GM19240 (cell line): ENCODE data around the gene IRF2.
"Not testable (repeated sequence)": the region's sequence is repeated elsewhere in the genome, so short reads cannot be mapped to it uniquely, and the experiment has no call there.

ENCODE experiments used
- DNase-seq: peaks from one replicate; pipeline ENCODE4 v3.0.0; 2011; ENCODE audit warnings: low spot score; ENCODE audit not compliant: insufficient read length

The IRF2 gene

DNA sequence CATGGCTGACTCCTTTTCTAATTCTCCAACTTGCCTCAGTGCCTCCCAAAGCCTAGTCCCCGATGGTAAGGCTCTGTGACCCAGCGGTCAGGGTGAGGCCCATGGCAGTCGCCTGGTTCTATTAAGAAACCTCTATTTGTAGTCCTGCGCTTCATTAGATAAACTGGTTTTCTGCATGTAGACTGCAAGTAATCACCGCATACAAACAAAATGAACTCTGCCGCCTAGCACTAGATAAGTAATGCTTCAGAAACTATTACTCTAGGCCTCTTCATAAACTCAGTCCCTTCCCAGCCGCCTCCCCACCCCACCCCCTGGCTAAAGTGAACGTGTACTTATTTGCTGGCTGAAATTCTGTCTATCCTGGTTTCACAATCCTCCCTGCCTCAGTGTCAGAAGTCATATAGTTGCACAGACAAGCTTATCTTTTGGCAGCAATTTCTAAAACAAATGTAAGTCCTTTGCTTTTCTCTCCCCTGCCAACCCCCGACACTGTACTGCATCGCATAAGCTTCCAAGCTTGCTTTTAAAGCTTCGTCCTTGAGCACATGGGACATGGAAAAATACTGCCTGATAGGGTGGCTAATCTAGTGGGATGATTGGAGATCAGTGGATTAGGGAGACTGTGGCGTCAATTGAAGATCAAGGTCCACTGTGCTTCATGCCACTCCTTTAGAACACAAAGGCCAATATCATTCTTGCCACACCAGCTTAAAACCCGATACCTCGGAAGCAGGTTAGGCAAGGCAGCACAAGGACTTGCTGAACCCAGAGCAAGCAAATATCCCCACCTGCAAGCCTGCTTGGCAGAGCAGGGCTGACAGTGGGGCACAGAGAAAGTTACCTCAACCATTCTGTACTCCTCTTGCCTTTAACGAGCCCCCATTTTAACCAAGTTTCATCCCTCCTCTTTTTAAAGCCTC lies 125.8 kb downstream of the IRF2 start:
- no peak for DNase-seq

DNA sequence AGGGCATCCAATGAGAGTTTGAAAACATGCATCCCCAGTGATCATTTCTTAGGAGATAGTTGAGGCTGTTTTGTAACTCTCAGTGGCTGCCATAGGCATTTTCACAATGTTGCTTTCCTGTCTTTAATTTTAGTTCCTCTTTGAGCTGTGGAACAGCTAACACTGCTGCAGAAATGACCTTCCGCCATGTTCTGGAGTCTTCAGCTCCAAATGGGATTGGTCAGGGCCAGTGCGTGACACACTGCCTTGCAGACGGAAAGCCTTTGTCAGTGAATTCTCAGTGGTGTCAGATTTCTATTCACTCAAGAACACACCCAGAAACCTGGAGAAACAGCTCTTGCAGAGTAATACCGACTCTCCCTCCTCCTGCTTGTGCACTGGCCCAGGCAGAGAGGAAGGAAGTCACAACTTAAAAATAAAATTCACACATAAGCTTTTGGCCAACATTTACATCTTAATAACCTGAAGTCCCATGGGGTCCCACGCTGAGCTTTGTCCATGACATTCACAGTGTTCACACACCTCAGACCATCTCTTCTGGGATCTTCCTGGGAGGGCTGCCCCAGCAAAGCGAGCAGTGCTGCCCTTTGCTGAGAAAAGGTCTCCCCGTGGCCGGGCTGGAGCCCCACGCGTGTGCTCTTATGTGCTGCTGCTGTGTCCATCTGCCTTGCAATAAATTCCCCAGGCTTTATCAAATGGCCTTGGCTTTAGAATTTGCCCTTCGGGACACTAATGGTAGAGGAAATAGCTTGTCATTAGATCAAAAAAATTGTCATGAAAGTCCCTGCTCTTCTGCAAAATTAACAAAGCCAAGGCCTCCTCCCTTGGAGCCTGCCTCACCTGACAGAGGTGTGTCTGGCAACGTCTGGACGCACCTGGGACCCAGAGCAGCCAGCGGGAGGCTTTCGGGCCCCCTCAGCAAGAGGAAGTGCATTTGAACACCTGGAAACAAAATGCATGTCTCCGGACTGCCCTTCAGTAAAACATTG lies 126.8 kb downstream of the IRF2 start:
- no peak for DNase-seq

- DNase-seq, result no peak
These were observed 127.7 kb downstream of the IRF2 start for GRCh38 chr4:184346682-184347081.

DNA sequence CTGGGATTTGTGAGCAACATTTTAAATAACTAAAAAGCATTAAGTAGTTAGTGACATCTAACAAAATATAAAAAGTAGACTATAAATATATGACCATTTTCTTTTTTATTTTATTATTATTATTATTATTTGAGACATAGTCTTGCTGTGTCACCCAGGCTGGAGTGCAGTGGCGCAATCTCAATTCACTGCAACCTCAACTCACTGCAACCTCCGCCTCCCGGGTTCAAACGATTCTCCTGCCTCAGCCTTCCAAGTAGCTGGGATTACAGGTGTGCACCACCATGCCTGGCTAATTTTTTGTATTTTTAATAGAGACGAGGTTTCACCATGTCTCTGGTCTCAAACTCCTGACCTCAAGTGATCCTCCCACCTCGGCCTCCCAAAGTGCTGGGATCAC lies 128.1 kb downstream of the IRF2 start:
- not testable (repeated sequence) for DNase-seq

GRCh38 chr4:184345573-184345922 lies 128.8 kb downstream of the IRF2 start:
- no peak for DNase-seq

- DNase-seq, result no peak
These were observed 129.3 kb downstream of the IRF2 start for GRCh38 chr4:184344899-184345572.

DNA sequence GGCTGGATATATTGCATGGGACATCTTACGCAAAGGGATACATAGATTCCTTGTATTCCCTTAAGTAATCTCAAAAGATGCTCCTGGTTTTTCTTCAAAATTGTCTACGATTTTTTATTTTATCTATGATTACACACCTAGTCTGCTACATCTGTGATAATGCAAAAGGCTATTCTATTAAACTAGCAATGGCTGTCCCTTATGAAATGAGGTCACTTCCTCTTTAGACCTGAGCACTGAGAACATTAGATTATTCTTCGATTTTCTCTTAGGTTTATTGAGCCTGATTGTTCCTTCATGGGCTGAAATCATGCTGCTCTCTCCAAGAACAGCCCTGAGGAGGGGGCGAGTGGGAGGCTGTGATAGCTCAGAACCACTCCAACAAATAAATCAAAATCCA lies 129.9 kb downstream of the IRF2 start:
- no peak for DNase-seq

GRCh38 chr4:184343502-184344177 lies 130.7 kb downstream of the IRF2 start:
- no peak for DNase-seq

DNA sequence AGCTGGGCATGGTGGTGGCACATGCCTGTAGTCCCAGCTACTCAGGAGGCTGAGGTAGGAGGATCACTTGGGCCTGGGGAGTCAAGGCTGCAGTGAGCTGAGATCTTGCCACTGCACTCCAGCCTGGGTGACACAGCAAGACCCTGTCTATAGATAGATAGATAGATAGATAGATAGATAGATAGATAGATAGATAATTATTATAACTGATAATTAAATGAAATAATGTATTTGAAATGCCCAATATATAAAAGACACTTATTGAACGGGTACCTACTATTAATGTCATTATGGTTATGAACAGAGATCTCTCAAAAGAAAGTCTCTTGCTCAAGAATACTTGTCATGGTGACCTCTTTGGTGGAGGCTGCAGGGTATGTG lies 131.5 kb downstream of the IRF2 start:
- DNase-seq, result not testable (repeated sequence)

- DNase-seq, result no peak
These were observed 132.0 kb downstream of the IRF2 start for GRCh38 chr4:184342167-184342856.

DNA sequence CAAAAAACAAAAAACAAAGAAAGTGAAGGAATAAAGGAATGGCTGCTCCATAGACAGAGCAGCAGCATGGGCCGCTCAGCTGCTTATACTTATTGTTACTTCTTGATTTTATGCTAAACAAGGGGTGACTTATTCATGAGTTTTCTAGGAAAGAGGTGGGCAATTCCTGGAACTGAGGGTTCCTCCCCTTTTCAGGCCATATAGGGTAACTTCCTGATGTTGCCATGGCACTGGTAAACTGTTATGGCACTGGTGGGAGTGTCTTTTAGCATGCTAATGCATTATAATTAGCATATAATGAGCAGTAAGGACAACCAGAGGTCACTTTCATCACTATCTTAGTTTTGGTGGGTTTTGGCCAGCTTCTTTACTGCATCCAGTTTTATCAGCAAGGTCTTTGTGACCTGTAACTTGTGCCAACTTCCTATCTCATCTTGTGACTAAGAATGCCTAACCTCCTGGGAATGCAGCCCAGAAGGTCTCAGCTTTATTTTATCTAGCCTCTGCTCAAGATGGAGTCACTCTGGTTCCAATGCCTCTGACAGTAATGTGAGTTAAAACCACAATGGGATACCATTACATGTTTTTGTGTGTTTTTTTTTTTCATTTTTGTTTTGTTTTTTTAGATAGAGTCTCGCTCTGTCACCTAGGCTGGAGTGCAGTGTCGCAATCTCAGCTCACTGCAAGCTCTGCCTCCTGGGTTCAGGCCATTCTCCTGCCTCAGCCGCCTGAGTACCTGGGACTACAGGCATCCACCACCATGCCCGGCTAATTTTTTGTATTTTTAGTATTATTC lies 134.8 kb downstream of the IRF2 start:
- not testable (repeated sequence) for DNase-seq

- no peak for DNase-seq
These were observed 136.4 kb downstream of the IRF2 start for GRCh38 chr4:184337907-184338306.
